HepG2 (cell line): ENCODE data around the gene PTGDR2. TPM values are rescaled to one million over a fixed set of nuclear protein-coding genes. Genes with fewer than 3 reads are reported as not detected.

Source experiments
- ATF7 ChIP-seq, 2 experiments: fragments of 450-650 bp in 1 of 2; sonication (generic) in 1 of 2; formaldehyde crosslinking in 1 of 2; IDR thresholded peaks; 2 replicates each; pipeline versions ENCODE4 v1.4.0 to v1.6.1; 2016 to 2020; ENCODE audit warnings: antibody characterized with exemption in 1 of 2, mild to moderate bottlenecking in 1 of 2, missing genetic modification reagents in 1 of 2
- ESRRA ChIP-seq: sonication (generic); formaldehyde crosslinking; IDR thresholded peaks from 2 replicates; pipeline ENCODE4 v1.5.1; 2020; ENCODE audit warnings: mild to moderate bottlenecking, low read depth, missing genetic modification reagents
- HMG20A ChIP-seq: IDR thresholded peaks from 2 replicates; pipeline ENCODE4 v1.6.1; 2016; ENCODE audit warnings: borderline replicate concordance
- ISL2 ChIP-seq: sonication (generic); formaldehyde crosslinking; IDR thresholded peaks from 2 replicates; pipeline ENCODE4 v1.5.0; 2020; ENCODE audit warnings: missing genetic modification reagents
- KDM3A ChIP-seq: IDR thresholded peaks from 2 replicates; pipeline ENCODE4 v1.6.1; 2018; ENCODE audit warnings: low read depth, missing compliant biosample characterization
- KLF9 ChIP-seq: IDR thresholded peaks from 2 replicates; pipeline ENCODE4 v1.6.1; 2016; ENCODE audit warnings: low read depth
- NPAS2 ChIP-seq: sonication (generic); formaldehyde crosslinking; IDR thresholded peaks from 2 replicates; pipeline ENCODE4 v1.8.0; 2022; ENCODE audit warnings: mild to moderate bottlenecking, missing genetic modification reagents, borderline replicate concordance
- RARG ChIP-seq: sonication (generic); formaldehyde crosslinking; IDR thresholded peaks from 2 replicates; pipeline ENCODE4 v1.4.0; 2020; ENCODE audit warnings: low read depth, mild to moderate bottlenecking, missing genetic modification reagents
- THAP9 ChIP-seq: sonication (generic); formaldehyde crosslinking; IDR thresholded peaks from 2 replicates; pipeline ENCODE4; 2020; ENCODE audit warnings: missing genetic modification reagents, mild to moderate bottlenecking, borderline replicate concordance
- ZBTB7B ChIP-seq: sonication (generic); formaldehyde crosslinking; IDR thresholded peaks from 2 replicates; pipeline ENCODE4 v1.4.0; 2020; ENCODE audit warnings: missing genetic modification reagents
- ZNF350 ChIP-seq: sonication (generic); formaldehyde crosslinking; IDR thresholded peaks from 2 replicates; pipeline ENCODE4 v1.4.0; 2020; ENCODE audit warnings: mild to moderate bottlenecking, low read depth, missing genetic modification reagents, borderline replicate concordance
- ZNF44 ChIP-seq: sonication (generic); formaldehyde crosslinking; IDR thresholded peaks from 2 replicates; pipeline ENCODE4 v1.5.1; 2020; ENCODE audit warnings: mild to moderate bottlenecking, missing genetic modification reagents
- ZNF616 ChIP-seq: sonication (generic); formaldehyde crosslinking; IDR thresholded peaks from 2 replicates; pipeline ENCODE4 v1.5.0; 2020; ENCODE audit warnings: low read depth, mild to moderate bottlenecking, missing genetic modification reagents
- polyA plus RNA-seq, 8 experiments: library from polyadenylated mRNA; depleted of rRNA in 3 of 8; stranded (reverse) in 7 of 8; unstranded in 1 of 8; fragments of >200 nt; fragmentation: Illumina TruSeq in 4 of 8; extraction: Trizol in 4 of 8; gene quantifications; 2 replicates each; pipeline versions ENCODE4 v1.2.1 to v1.2.3, GENCODE V29; 2011 to 2016; ENCODE audit warnings: low read depth in 4 of 8, missing spikeins in 1 of 8, mixed read lengths in 1 of 8; ENCODE audit not compliant: insufficient read depth in 1 of 8
- total RNA-seq, 5 experiments: library from RNA; depleted of rRNA; stranded (reverse); fragments of >200 nt; fragmentation: Illumina TruSeq; extraction: Trizol; gene quantifications; 2 replicates each; pipeline ENCODE4 v1.2.3, GENCODE V29; 2016; ENCODE audit warnings: low read depth in 1 of 5
- TF ChIP-seq, protein P1 (sequence below): sonication (generic); formaldehyde crosslinking; IDR thresholded peaks from 2 replicates; pipeline ENCODE4 v1.4.0; 2020; ENCODE audit warnings: missing genetic modification reagents, mild to moderate bottlenecking, borderline replicate concordance
- TF ChIP-seq, protein P2 (sequence below): sonication (generic); formaldehyde crosslinking; IDR thresholded peaks from 2 replicates; pipeline ENCODE4 v1.4.0; 2020; ENCODE audit warnings: low read depth, mild to moderate bottlenecking, missing genetic modification reagents
- TF ChIP-seq, protein P3 (sequence below): sonication (generic); formaldehyde crosslinking; IDR thresholded peaks from 2 replicates; pipeline ENCODE4 v1.5.1; 2020; ENCODE audit warnings: mild to moderate bottlenecking, missing genetic modification reagents
- TF ChIP-seq, protein P4 (sequence below): sonication (generic); formaldehyde crosslinking; IDR thresholded peaks from 2 replicates; pipeline ENCODE4 v1.4.0; 2020; ENCODE audit warnings: missing genetic modification reagents, borderline replicate concordance

Gene PTGDR2
- total and polyA plus RNA-seq, 2 of the 13 experiments (the other 11 are each of a cell fraction or from before 2014, with no cell fraction given): 1.9 to 2.5 TPM

- TF ChIP-seq, protein P1, sequence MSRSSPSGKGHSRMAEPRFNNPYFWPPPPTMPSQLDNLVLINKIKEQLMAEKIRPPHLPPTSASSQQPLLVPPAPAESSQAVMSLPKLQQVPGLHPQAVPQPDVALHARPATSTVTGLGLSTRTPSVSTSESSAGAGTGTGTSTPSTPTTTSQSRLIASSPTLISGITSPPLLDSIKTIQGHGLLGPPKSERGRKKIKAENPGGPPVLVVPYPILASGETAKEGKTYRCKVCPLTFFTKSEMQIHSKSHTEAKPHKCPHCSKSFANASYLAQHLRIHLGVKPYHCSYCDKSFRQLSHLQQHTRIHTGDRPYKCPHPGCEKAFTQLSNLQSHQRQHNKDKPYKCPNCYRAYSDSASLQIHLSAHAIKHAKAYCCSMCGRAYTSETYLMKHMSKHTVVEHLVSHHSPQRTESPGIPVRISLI (CRISPR knock-in tag): peak; percentile 50; the same call in 1 of the 2 replicates
- TF ChIP-seq ZNF350 (CRISPR knock-in tag) (peak; percentile 88; the same call in 1 of the 2 replicates), ZNF616 (CRISPR knock-in tag) (no peak), KDM3A (CRISPR knock-in tag) (peak; percentile 89; the same call in 1 of the 2 replicates), ESRRA (CRISPR knock-in tag) (peak; percentile 95), ZBTB7B (peak; percentile 100), ISL2 (CRISPR knock-in tag) (peak; percentile 97), ZNF44 (CRISPR knock-in tag) (no peak), NPAS2 (no peak), RARG (no peak), THAP9 (CRISPR knock-in tag) (peak; percentile 46; the same call in 1 of the 2 replicates), ATF7 (IDR thresholded peaks at IDR 0.05) (no peak), ATF7 (CRISPR knock-in tag; IDR thresholded peaks at IDR 0.05) (peak; percentile 62; the same call in 1 of the 2 replicates), KLF9 (CRISPR knock-in tag) (peak; percentile 57; the same call in 1 of the 2 replicates), HMG20A (CRISPR knock-in tag) (peak; percentile 100)
- TF ChIP-seq, protein P2, sequence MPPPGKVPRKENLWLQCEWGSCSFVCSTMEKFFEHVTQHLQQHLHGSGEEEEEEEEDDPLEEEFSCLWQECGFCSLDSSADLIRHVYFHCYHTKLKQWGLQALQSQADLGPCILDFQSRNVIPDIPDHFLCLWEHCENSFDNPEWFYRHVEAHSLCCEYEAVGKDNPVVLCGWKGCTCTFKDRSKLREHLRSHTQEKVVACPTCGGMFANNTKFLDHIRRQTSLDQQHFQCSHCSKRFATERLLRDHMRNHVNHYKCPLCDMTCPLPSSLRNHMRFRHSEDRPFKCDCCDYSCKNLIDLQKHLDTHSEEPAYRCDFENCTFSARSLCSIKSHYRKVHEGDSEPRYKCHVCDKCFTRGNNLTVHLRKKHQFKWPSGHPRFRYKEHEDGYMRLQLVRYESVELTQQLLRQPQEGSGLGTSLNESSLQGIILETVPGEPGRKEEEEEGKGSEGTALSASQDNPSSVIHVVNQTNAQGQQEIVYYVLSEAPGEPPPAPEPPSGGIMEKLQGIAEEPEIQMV (CRISPR knock-in tag): peak; percentile 70
- TF ChIP-seq, protein P3, sequence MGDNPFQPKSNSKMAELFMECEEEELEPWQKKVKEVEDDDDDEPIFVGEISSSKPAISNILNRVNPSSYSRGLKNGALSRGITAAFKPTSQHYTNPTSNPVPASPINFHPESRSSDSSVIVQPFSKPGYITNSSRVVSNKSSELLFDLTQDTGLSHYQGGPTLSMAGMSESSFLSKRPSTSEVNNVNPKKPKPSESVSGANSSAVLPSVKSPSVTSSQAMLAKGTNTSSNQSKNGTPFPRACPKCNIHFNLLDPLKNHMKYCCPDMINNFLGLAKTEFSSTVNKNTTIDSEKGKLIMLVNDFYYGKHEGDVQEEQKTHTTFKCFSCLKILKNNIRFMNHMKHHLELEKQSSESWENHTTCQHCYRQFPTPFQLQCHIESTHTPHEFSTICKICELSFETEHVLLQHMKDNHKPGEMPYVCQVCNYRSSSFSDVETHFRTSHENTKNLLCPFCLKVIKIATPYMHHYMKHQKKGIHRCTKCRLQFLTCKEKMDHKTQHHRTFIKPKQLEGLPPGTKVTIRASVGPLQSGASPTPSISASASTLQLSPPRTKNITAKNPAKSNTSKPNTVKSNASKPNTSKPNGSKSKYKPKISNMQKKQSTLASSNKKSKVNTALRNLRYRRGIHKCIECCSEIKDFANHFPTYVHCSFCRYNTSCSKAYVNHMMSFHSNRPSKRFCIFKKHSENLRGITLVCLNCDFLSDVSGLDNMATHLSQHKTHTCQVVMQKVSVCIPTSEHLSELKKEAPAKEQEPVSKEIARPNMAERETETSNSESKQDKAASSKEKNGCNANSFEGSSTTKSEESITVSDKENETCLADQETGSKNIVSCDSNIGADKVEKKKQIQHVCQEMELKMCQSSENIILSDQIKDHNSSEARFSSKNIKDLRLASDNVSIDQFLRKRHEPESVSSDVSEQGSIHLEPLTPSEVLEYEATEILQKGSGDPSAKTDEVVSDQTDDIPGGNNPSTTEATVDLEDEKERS: peak; percentile 90; the same call in 1 of the 2 replicates
- TF ChIP-seq, protein P4, sequence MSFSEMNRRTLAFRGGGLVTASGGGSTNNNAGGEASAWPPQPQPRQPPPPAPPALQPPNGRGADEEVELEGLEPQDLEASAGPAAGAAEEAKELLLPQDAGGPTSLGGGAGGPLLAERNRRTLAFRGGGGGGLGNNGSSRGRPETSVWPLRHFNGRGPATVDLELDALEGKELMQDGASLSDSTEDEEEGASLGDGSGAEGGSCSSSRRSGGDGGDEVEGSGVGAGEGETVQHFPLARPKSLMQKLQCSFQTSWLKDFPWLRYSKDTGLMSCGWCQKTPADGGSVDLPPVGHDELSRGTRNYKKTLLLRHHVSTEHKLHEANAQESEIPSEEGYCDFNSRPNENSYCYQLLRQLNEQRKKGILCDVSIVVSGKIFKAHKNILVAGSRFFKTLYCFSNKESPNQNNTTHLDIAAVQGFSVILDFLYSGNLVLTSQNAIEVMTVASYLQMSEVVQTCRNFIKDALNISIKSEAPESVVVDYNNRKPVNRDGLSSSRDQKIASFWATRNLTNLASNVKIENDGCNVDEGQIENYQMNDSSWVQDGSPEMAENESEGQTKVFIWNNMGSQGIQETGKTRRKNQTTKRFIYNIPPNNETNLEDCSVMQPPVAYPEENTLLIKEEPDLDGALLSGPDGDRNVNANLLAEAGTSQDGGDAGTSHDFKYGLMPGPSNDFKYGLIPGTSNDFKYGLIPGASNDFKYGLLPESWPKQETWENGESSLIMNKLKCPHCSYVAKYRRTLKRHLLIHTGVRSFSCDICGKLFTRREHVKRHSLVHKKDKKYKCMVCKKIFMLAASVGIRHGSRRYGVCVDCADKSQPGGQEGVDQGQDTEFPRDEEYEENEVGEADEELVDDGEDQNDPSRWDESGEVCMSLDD (CRISPR knock-in tag): 0 out of 2 replicates have a peak, but pooled peaks have one; percentile 70
These were observed 25.0 kb upstream of the PTGDR2 start (continued) for GRCh38 chr11:60880643-60881282.
